ENCODE data around the gene PCDHA1.

The PCDHA1 gene

DNA sequence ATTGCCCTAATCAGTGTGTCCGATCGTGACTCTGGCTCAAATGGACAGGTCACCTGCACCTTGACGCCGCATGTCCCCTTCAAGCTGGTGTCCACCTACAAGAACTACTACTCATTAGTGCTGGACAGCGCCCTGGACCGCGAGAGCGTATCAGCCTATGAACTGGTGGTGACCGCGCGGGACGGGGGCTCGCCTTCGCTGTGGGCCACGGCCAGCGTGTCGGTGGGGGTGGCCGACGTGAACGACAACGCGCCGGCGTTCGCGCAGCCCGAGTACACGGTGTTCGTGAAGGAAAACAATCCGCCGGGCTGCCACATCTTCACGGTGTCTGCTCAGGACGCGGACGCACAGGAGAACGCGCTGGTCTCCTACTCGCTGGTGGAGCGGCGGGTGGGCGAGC is 97.4 kb downstream of the PCDHA1 start:
- FAIRE-seq (peak; percentile 71), DNase-seq (ENCODE audit: insufficient read length, low spot score) (no peak)

DNA sequence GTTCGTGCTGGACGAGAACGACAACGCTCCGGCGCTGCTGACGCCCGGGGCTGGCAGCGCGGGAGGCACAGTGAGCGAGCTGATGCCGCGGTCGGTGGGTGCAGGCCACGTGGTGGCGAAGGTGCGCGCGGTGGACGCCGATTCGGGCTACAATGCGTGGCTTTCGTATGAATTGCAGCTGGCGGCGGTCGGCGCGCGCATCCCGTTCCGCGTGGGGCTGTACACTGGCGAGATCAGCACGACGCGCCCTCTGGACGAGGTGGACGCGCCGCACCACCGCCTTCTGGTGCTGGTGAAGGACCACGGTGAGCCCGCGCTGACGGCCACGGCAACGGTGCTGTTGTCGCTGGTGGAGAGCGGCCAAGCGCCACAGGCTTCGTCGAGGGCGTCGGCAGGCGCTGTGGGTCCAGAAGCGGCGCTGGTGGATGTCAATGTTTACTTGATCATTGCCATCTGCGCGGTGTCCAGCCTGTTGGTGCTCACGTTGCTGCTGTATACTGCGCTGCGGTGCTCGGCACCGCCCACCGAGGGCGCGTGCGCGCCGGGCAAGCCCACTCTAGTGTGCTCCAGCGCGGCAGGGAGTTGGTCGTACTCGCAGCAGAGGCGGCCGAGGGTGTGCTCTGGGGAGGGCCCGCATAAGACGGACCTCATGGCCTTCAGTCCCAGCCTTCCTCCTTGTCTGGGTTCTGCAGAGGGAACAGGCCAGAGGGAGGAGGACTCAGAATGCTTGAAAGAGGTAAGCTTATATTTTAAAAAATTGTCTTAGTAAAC is 98.2 kb downstream of the PCDHA1 start:
- no peak for DNase-seq (ENCODE audit: insufficient read length, low spot score)
- no peak for FAIRE-seq

DNA sequence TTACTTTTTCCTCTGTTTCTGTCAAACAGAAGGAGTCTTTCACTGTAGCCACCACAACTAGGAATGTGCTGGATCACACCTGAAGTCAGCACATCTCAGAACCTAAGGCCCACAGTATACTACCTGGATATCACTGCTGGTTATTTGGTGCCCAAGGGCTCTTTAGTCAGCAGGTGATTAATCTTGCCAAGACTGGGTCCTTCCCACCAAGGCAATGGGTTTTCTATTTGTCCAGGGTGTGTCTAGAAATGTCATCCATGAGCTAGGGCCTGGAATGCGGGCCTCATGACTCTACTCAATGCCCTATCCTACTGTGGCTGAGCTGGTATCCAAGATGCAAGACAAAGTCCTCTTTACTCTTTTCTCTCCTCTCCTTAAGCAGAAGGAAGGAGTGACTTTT is 130.4 kb downstream of the PCDHA1 start:
- no peak for DNase-seq (ENCODE audit: insufficient read length, low spot score)
- FAIRE-seq: no peak

DNA sequence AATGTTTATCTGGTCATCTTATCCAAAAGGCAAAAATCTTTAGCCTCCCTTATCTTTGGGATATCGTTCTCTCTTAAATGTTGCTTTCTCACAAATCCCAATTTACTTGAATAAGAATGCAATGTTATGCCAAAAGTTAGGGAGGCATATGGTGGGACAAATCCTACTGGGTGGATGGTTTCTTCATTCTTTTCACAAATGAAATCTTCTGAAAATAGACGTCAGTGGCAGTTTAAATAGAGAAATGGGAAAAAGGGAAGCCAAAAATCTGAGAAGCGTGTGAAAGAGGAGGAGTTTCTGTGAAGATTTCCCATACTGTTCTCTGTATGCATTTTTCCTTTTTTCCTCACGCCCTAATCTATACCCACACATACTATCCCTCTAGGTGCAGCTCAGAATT is 137.7 kb downstream of the PCDHA1 start:
- no peak for DNase-seq (ENCODE audit: insufficient read length, low spot score)

DNA sequence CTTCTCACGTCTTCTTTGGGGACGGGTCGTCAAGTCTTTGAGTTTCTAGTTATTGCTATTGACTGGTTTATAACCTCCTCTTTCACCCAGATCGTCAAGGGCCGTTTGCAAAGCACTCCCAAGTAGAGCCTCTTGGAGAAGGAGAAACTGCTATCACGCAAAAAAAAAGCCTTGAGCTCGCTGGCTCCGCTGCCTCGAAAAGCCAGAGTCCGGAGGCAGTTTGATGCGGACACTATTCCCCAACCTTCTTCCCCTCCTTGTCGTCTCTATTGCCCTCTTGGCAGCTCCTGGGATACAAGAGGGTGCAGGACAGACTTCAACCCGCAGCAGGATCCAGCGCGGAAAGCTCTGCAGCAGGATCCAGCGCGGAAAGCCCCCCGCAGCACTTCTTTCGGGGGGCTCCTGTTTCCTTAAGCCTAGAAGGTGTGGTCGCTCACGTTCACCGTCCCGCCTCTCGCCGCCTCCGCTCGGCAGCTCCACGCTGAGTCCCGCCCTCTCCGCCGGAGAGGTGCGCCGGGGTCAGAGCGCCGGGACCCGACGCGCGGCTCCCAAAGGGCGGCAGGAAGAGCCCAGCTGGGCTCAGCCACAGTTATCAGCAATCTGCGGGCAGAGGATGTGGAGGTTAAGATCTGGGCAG is 140.0 kb downstream of the PCDHA1 start, which contains the start of gene PCDHAC1:
TSS of gene PCDHAC1 (plus strand) at position 494 of the 637 bp plus-strand sequence. CDS start 594 bp downstream, outside the sequence.
- DNase-seq (ENCODE audit: insufficient read length, low spot score) (no peak), FAIRE-seq (no peak)

More for the DNA sequence above, 137.7 kb downstream of the PCDHA1 start:
- FAIRE-seq: no peak

DNA sequence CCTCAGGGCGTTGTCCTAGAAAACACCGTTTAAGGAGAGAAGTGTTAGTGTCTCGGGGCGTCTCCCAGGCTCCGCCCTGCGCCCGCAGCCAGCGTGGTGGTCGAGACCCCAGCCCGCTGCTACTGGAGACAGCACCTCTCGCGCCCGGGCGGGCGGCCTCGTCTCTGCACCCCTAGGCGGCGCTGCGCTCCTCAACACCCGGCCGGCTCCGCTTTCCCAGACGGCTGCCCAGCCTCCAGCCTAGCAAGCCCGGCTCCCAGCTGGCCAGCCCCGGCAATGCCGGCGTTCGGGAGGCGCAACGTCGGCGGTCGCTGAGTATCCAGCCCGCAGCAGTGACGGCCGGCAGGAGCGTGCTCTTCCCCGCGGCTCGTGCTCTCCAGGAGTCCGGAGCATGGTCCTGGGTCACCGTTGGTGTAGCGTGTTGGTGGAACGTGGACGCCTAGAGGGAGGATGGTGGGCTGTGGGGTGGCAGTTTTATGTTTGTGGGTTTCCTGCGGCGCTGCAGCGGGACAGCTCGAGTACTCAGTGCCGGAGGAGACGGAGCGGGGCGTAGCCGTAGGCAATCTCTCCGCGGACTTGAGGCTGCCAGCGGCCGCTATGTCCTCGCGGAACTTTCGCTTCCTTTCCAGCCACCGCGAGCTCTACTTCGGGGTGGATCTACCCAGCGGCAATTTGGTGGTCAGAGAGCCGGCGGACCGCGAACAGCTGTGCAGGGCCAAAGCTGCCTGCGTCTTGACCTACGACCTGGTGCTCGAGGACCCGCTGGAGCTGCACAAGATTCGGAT is 140.7 kb downstream of the PCDHA1 start:
- FAIRE-seq: peak; percentile 94
- peak; percentile 73 for DNase-seq (ENCODE audit: insufficient read length, low spot score)

DNA sequence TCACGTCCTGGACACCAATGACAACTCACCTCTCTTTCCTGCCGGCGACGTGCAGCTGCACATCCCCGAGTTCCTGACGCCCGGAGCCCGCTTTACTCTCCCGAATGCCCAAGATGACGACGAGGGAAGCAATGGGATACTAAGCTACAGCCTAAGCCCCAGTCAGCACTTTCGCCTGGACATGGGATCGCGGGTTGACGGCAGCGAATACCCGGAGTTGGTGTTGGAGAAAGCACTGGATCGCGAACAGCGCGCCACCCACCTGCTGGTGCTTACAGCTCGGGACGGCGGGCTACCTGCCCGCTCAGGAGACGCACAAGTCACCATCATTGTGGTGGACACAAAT is 141.3 kb downstream of the PCDHA1 start:
- FAIRE-seq (peak; percentile 74), DNase-seq (ENCODE audit: insufficient read length, low spot score) (no peak)

DNA sequence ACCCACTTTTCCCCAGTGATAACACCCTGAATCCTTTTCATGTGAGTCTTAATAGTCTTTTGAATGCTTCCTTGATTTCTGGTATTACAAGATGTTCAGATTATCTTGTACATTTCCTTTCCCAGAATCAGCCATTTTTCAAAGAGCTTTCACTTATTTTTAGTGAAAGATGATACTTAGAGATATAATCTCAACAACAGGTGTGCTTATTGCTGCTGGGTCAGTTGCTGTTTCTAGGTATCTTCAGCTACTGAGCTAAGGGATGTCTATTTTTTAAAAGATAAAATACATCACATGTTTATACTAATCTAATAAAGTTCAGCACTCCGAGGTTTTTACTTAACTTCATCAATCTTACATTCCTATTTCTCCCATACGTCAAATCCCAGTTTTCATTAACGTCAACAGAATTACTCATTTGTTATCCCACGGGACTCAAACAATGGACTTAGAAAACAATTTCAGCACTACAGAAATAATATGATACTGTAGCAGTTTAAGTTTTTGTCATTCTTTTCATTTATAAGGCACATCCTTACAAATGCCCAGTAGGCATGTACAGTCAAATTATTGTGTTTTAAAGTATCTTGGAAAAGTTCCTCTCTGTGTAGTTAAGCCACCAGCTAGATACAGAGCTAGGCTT is 149.1 kb downstream of the PCDHA1 start:
- no peak for FAIRE-seq

DNA sequence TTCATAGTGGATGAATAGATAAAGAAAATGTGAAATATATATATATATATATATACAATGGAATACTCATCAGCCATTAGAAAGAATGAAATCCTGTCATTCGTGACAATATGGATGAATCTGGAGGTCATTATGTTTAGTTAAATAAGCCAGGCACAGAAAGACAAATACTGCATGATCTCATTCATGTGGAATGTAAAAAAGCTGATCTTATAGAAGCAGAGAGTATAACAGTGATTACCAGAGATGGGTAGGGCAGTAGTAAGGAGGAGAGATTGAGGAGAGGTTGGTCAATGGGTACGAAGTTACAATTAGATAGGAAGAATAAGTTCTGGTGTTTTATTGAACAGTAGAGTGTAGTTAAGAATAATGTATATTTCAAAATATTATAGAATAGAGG is 160.6 kb downstream of the PCDHA1 start:
- DNase-seq (ENCODE audit: insufficient read length, low spot score): no peak
- no peak for FAIRE-seq

More for the DNA sequence above, 149.1 kb downstream of the PCDHA1 start:
- no peak for DNase-seq (ENCODE audit: insufficient read length, low spot score)

DNA sequence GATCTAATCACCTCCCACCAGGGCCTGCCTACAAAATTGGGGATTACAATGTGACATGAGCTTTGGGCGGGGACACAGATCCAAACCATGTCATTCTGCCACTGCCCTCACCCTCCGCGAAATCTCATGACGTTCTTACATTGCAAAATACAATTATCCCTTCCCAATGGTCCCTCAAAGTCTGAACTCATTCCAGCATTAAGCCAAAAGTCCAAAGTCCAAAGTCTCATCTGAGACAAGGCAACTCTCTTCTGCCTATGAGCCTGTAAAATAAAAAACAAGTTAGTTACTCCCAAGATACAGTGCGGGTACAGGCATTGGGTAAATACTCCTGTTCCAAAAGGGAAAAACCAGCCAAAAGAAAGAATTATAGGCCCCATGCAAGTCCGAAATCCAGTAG is 165.7 kb downstream of the PCDHA1 start:
- DNase-seq (ENCODE audit: insufficient read length, low spot score): no peak
- no peak for FAIRE-seq

DNA sequence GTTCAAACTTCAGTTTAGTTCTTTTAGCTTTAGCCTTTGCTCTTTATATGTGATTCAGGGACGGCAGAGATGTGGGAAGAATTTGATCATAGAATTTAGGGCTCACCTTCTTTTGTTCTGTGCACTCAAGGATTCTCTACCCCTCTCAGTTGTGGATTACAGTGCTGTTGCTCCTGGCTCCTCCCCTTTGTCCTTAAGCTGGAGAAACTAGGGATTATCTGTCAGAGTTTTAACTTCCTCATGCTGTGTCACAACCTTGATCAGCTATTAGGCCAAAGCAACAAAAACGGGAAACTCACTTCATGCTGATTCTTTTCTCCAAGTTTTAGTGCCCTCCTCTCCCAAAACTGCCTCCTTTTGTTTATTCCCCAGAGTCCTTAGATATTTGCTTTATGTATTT is 167.3 kb downstream of the PCDHA1 start:
- FAIRE-seq (no peak), DNase-seq (ENCODE audit: insufficient read length, low spot score) (no peak)

DNA sequence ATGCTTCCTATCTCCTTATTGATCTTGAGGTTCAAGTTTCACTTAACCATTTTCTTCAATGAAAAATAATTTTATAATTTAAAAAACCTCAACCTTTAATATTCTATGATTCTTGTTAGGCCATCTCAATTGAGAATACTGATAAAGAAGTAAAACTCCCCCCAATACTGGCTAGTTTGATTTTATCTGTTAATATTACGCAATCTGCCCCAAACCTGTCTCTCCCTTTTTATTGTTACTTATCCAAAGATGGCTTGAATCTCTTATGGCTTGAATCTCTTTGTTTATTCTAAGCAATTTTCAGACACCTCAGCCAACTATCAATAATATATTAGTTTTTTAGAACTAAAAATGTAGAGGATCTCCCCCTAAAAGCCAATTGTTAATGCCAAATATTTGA is 176.2 kb downstream of the PCDHA1 start:
- DNase-seq (ENCODE audit: insufficient read length, low spot score) (no peak), FAIRE-seq (no peak)

DNA sequence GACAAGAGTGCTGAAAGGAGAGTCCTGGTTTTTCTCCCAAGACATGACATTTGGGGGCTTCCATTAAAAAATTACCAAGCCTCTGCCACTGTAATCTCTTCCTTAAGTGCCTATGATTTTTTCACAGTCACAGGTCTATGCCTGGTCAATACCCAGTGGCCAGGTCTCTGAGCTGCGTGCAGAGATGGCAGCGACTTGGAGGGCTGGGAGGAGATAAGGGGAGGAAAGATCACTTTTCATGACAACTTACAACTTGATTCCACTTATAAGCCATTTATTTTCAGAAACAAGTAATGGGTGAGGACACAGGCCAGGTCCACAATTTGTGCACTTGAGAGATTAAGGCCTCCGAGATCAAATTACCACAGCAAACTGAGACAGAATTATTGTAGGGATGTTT is 178.4 kb downstream of the PCDHA1 start:
- no peak for DNase-seq (ENCODE audit: insufficient read length, low spot score)
- FAIRE-seq: no peak

DNA sequence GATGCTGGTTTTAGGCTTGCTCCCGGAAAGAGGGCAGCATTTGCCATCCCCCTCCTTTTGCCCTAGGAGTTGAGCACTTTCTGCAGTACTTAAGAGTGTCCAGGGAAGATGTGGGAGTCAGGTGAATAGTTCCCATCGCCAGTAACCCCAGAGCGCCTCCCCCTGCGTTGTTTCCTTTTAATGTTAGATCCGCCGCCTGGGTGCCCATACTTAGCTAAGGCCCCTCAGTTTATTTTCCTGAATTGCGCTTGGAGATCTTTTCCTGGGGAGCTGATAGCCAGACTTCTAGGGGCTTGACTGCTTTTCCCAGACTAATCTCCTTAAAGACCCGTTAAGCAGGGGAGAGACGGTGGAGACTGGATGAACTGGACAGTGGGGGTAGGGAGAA is 180.0 kb downstream of the PCDHA1 start:
- FAIRE-seq (no peak), DNase-seq (ENCODE audit: insufficient read length, low spot score) (peak; percentile 13)

DNA sequence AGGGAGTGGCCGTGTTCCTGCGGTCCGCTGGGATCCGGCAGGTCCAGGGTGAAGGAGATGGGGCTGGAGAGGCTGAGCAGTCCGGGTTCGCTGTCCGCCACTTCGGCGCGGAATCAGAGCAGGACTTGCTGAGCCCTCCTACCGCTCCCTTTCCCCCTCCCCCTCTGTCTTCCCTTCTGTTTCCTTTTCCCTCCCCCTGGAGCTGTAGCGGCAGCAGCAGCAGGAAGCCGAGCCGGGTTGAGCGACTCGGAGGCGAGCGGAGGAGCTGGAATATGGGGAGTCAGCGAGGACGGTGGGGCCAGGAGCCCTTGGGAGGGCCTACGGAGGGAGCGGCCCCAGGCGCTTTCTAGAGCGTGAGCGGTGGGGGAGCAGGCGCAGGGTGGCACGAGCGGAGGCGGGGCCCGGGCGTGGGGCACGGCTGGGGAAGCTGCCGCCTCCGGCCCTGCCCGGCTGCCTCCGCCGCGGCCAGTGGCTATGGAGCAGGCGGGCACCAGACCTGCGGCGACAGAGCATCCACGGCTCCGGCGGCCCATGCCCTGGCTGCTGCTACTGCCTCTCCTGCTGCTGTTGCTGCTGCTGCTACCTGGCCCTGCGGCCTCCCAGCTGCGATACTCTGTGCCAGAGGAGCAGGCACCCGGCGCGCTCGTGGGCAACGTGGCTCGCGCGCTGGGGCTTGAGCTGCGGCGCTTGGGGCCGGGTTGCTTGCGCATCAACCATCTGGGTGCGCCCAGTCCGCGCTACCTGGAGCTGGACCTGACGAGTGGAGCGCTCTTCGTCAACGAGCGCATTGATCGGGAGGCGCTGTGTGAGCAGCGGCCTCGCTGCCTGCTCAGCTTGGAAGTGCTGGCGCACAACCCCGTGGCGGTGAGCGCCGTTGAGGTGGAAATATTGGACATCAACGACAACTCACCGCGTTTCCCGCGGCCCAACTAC is 180.6 kb downstream of the PCDHA1 start, which contains the start of gene PCDHAC2:
TSS of gene PCDHAC2 (plus strand) at position 184 of the 933 bp plus-strand sequence. CDS start at position 475, 291 bp downstream.
- DNase-seq (ENCODE audit: insufficient read length, low spot score) (peak; percentile 47), FAIRE-seq (peak; percentile 40)

DNA sequence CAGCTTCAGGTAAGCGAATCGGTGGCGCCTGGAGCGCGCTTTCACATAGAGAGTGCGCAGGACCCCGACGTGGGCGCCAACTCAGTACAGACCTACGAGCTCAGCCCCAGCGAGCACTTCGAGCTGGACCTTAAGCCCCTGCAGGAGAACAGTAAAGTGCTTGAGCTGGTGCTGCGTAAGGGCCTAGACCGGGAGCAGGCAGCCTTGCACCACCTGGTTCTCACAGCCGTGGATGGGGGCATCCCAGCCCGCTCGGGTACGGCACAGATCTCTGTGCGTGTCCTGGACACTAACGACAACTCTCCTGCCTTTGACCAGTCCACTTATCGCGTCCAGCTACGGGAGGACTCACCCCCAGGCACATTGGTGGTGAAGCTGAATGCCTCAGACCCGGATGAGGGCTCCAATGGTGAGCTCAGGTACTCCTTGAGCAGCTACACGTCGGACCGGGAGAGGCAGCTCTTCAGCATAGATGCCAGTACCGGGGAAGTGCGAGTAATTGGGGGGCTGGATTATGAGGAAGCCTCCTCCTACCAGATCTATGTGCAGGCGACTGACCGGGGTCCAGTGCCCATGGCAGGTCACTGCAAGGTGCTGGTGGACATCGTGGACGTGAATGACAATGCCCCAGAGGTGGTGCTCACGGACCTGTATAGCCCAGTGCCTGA is 181.4 kb downstream of the PCDHA1 start:
- FAIRE-seq: no peak
- DNase-seq (ENCODE audit: insufficient read length, low spot score): no peak

DNA sequence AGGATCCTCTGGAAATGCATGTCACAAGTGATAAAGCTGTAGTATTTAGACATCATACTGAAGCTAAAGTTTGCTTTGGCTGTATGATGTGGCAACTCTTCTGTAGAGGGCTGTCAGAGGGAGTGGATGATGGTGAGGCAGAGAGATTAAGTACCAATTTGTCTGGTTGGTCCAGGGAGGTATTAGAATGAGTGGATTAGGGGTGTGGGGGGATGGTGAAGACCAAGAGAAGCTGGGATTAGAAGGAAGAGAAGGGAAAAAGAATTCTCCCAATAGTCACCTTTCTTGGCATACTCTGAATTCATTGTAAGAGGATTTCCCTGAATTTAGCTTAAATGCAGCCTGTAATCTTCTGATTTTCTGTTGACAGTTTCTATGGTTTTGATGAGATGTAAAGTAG is 183.9 kb downstream of the PCDHA1 start:
- FAIRE-seq: no peak
- DNase-seq (ENCODE audit: insufficient read length, low spot score): no peak

DNA sequence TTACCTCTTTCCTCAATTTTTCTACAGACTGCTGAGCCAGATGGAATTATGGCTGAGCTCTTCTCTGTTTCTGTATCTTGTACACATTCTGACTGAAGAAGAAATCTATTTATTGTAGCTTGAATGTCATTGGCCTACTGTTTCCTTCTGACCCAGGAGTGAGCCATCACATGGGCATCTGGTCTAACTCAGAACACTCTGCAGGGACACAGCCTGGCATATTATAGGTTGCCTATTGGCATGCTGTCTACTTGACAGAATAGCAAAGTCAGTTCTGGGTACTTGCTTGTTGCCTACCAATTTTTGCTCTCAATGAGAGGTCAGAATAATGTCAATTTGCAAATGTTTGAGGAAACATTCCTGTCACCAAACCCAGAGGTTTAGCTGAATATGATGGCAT is 187.6 kb downstream of the PCDHA1 start:
- DNase-seq (ENCODE audit: insufficient read length, low spot score) (no peak), FAIRE-seq (no peak)

DNA sequence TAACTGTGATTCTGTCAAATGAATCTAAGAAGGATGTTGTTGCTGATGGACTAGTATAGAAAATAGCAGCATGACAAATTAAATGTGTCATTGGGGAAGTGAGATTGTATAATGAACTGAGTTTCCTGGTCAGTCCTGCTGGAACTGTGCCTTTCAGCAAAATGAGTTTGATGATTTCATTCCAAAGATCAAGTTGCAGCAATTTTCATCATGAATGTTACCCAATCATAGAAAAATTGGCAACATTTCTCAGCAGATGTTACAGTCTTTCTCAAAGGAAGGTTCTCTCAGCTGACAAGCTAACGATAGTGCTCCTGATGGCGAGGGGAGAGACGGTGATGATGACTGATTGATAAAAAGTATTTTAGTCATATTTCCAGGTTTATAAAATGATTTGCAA is 191.1 kb downstream of the PCDHA1 start:
- FAIRE-seq (no peak), DNase-seq (ENCODE audit: insufficient read length, low spot score) (no peak)
